Uterus (tissue), 2 donors: ENCODE measurements around the gene CGN.

Source experiments
- CTCF ChIP-seq, 4 experiments: fragments of 200-600 bp in 2 of 4; fragments of 450-650 bp in 2 of 4; sonication (generic) in 2 of 4; IDR thresholded peaks; one replicate each; pipeline ENCODE4 v1.5.1; 2016 to 2019; ENCODE audit warnings: antibody characterized with exemption in 4 of 4, mild to moderate bottlenecking in 2 of 4, moderate library complexity in 1 of 4
- POLR2A ChIP-seq, 2 donors: fragments of 450-650 bp; IDR thresholded peaks; one replicate each; pipeline ENCODE4 v1.6.1; 2016; ENCODE audit warnings: antibody characterized with exemption in 2 of 2, mild to moderate bottlenecking in 1 of 2, moderate library complexity in 1 of 2

GRCh38 chr1:151529781-151530180 is 18.6 kb downstream of the CGN start:
- TF ChIP-seq CTCF (IDR thresholded peaks at IDR 0.05) (no peak), POLR2A (IDR thresholded peaks at IDR 0.05) (no peak)
